HepG2 (cell line): ENCODE data around the gene FMNL2. TPM values are rescaled to one million over a fixed set of nuclear protein-coding genes. Genes with fewer than 3 reads are reported as not detected.

Source experiments
- ATF7-NPFF ChIP-seq: sonication (generic); formaldehyde crosslinking; IDR thresholded peaks from 2 replicates; pipeline ENCODE4 v1.8.1; 2023; ENCODE audit warnings: mild to moderate bottlenecking, low read depth, missing genetic modification reagents, moderate library complexity
- CREB1 ChIP-seq, 2 experiments: fragments of 450-650 bp in 1 of 2; IDR thresholded peaks; 2 replicates each; pipeline ENCODE4 v1.6.1; 2016 to 2017; ENCODE audit warnings: control low read depth in 1 of 2, mild to moderate bottlenecking in 1 of 2, missing compliant biosample characterization in 1 of 2, missing genetic modification characterization in 1 of 2
- DZIP1 ChIP-seq: sonication (generic); formaldehyde crosslinking; IDR thresholded peaks from 2 replicates; pipeline ENCODE4 v1.5.0; 2020; ENCODE audit warnings: mild to moderate bottlenecking, missing genetic modification reagents
- EP300 ChIP-seq, 3 experiments: sonication (generic) in 1 of 3; formaldehyde crosslinking in 1 of 3; IDR thresholded peaks; 2 replicates each; pipeline versions ENCODE4 v1.5.1 to v1.6.1; 2011 to 2020; ENCODE audit warnings: low read depth in 2 of 3, low read length in 2 of 3, borderline replicate concordance in 1 of 3, improper control_type of control experiment in 1 of 3, mild to moderate bottlenecking in 1 of 3, missing genetic modification reagents in 1 of 3, moderate library complexity in 1 of 3
- FOSL2 ChIP-seq: sonication (generic); formaldehyde crosslinking; IDR thresholded peaks from 2 replicates; pipeline ENCODE4 v1.4.0; 2020; ENCODE audit warnings: missing genetic modification reagents
- GMEB2 ChIP-seq: IDR thresholded peaks from 2 replicates; pipeline ENCODE4 v1.6.1; 2016; ENCODE audit warnings: missing biosample characterization, missing genetic modification reagents, low read depth
- GTF3A ChIP-seq: sonication (generic); formaldehyde crosslinking; conservative IDR thresholded peaks from 2 replicates; pipeline ENCODE4 v1.4.0; 2020; ENCODE audit warnings: mild to moderate bottlenecking, missing genetic modification reagents
- ISL2 ChIP-seq: sonication (generic); formaldehyde crosslinking; IDR thresholded peaks from 2 replicates; pipeline ENCODE4 v1.5.0; 2020; ENCODE audit warnings: missing genetic modification reagents
- KMT2A ChIP-seq: sonication (generic); formaldehyde crosslinking; IDR thresholded peaks from 2 replicates; pipeline ENCODE4 v1.4.0; 2020; ENCODE audit warnings: missing genetic modification reagents
- NR2F6 ChIP-seq, 2 experiments: IDR thresholded peaks; 2 replicates each; pipeline ENCODE4 v1.6.1; 2016; ENCODE audit warnings: antibody characterized with exemption in 1 of 2, mild to moderate bottlenecking in 1 of 2
- SALL2 ChIP-seq: sonication (generic); formaldehyde crosslinking; IDR thresholded peaks from 2 replicates; pipeline ENCODE4 v1.8.1; 2023; ENCODE audit warnings: mild to moderate bottlenecking, missing genetic modification reagents, inconsistent platforms
- SAP130 ChIP-seq: IDR thresholded peaks from 2 replicates; pipeline ENCODE4 v1.6.1; 2016; ENCODE audit warnings: low read depth
- SKIL ChIP-seq: sonication (generic); formaldehyde crosslinking; IDR thresholded peaks from 2 replicates; pipeline ENCODE4 v1.8.0; 2022; ENCODE audit warnings: missing genetic modification reagents, mild to moderate bottlenecking, moderate library complexity, borderline replicate concordance
- SOX13 ChIP-seq, 3 experiments: fragments of 450-650 bp in 1 of 3; sonication (generic) in 1 of 3; formaldehyde crosslinking in 1 of 3; IDR thresholded peaks in 2 of 3; conservative IDR thresholded peaks in 1 of 3; 2 replicates each; pipeline versions ENCODE4 v1.5.0 to v1.6.1; 2016 to 2020; ENCODE audit warnings: antibody characterized with exemption in 1 of 3, mild to moderate bottlenecking in 1 of 3, missing compliant biosample characterization in 1 of 3, missing genetic modification reagents in 1 of 3, moderate library complexity in 1 of 3
- ZC3H4 ChIP-seq: sonication (generic); formaldehyde crosslinking; IDR thresholded peaks from 2 replicates; pipeline ENCODE4 v1.4.0; 2020; ENCODE audit warnings: missing genetic modification reagents, borderline replicate concordance
- ZKSCAN8 ChIP-seq: IDR thresholded peaks from 2 replicates; pipeline ENCODE4 v1.6.1; 2016; ENCODE audit warnings: borderline replicate concordance, missing genetic modification reagents, missing compliant biosample characterization
- ZNF24 ChIP-seq: fragments of 450-650 bp; IDR thresholded peaks from 2 replicates; pipeline ENCODE4 v1.6.1; 2017; ENCODE audit warnings: antibody characterized with exemption, mild to moderate bottlenecking
- polyA plus RNA-seq, 8 experiments: library from polyadenylated mRNA; depleted of rRNA in 3 of 8; stranded (reverse) in 7 of 8; unstranded in 1 of 8; fragments of >200 nt; fragmentation: Illumina TruSeq in 4 of 8; extraction: Trizol in 4 of 8; gene quantifications; 2 replicates each; pipeline versions ENCODE4 v1.2.1 to v1.2.3, GENCODE V29; 2011 to 2016; ENCODE audit warnings: low read depth in 4 of 8, missing spikeins in 1 of 8, mixed read lengths in 1 of 8; ENCODE audit not compliant: insufficient read depth in 1 of 8
- total RNA-seq, 5 experiments: library from RNA; depleted of rRNA; stranded (reverse); fragments of >200 nt; fragmentation: Illumina TruSeq; extraction: Trizol; gene quantifications; 2 replicates each; pipeline ENCODE4 v1.2.3, GENCODE V29; 2016; ENCODE audit warnings: low read depth in 1 of 5
- TF ChIP-seq, protein P1 (sequence below): IDR thresholded peaks from 2 replicates; pipeline ENCODE4 v1.4.0; 2020; ENCODE audit warnings: mild to moderate bottlenecking, missing genetic modification reagents

The FMNL2 gene
- total and polyA plus RNA-seq, 2 of the 13 experiments (the other 11 are each of a cell fraction or from before 2014, with no cell fraction given): 66.5 to 67.7 TPM

DNA sequence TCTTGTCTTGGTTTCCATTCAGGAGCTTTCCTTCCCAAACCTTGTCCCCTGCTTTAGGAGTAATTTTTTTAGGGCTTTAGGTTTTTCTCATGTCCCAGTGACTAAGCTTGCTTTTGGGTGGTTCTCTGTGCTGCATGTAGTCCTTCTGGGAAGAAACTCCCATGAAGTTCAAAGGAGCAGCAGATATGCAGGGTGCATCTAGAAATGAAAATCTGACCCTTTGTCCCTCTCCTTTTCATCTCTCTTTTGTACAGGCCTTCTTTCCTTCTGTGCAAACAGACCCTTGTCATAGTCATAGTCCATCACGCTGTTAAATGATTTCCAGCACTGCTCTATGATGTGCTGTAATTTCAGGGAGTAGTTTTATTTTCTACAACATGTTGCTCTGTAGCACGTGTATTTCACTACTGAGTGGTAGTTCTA is 20.4 kb downstream of the FMNL2 start (continued):
- TF ChIP-seq SALL2 (CRISPR knock-in tag): no peak
- TF ChIP-seq DZIP1 (CRISPR knock-in tag): no peak
- peak; percentile 72 for TF ChIP-seq ISL2
- no peak for TF ChIP-seq ATF7-NPFF
- TF ChIP-seq CREB1 (IDR thresholded peaks at IDR 0.05): peak; percentile 10; the same call in 1 of the 2 replicates
- no peak for TF ChIP-seq CREB1 (CRISPR knock-in tag; IDR thresholded peaks at IDR 0.05)
- no peak for TF ChIP-seq GMEB2 (CRISPR knock-in tag)
- TF ChIP-seq SAP130 (CRISPR knock-in tag): peak; percentile 51
- TF ChIP-seq, protein P1, sequence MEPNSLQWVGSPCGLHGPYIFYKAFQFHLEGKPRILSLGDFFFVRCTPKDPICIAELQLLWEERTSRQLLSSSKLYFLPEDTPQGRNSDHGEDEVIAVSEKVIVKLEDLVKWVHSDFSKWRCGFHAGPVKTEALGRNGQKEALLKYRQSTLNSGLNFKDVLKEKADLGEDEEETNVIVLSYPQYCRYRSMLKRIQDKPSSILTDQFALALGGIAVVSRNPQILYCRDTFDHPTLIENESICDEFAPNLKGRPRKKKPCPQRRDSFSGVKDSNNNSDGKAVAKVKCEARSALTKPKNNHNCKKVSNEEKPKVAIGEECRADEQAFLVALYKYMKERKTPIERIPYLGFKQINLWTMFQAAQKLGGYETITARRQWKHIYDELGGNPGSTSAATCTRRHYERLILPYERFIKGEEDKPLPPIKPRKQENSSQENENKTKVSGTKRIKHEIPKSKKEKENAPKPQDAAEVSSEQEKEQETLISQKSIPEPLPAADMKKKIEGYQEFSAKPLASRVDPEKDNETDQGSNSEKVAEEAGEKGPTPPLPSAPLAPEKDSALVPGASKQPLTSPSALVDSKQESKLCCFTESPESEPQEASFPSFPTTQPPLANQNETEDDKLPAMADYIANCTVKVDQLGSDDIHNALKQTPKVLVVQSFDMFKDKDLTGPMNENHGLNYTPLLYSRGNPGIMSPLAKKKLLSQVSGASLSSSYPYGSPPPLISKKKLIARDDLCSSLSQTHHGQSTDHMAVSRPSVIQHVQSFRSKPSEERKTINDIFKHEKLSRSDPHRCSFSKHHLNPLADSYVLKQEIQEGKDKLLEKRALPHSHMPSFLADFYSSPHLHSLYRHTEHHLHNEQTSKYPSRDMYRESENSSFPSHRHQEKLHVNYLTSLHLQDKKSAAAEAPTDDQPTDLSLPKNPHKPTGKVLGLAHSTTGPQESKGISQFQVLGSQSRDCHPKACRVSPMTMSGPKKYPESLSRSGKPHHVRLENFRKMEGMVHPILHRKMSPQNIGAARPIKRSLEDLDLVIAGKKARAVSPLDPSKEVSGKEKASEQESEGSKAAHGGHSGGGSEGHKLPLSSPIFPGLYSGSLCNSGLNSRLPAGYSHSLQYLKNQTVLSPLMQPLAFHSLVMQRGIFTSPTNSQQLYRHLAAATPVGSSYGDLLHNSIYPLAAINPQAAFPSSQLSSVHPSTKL (CRISPR knock-in tag): peak; percentile 85
- peak; percentile 81 for TF ChIP-seq NR2F6 (IDR thresholded peaks at IDR 0.05)
- TF ChIP-seq NR2F6 (CRISPR knock-in tag; IDR thresholded peaks at IDR 0.05): peak; percentile 82
- TF ChIP-seq EP300 (IDR thresholded peaks at IDR 0.05; ENCODE audit: low read depth in 2 of 2, low read length in 2 of 2): peak in 1 of 2 experiments; percentile 79; a peak in 2 of 4 replicates
- 0 out of 2 replicates have a peak, but pooled peaks have one; percentile 56 for TF ChIP-seq EP300 (CRISPR knock-in tag; IDR thresholded peaks at IDR 0.05; ENCODE audit: borderline replicate concordance)
- TF ChIP-seq SOX13 (IDR thresholded peaks at IDR 0.05): peak; percentile 76
- peak in 1 of 2 experiments; percentile 93; a peak in 2 of 4 replicates for TF ChIP-seq SOX13 (CRISPR knock-in tag; conservative IDR thresholded peaks at IDR 0.05 in 1 of 2, IDR thresholded peaks at IDR 0.05 in 1 of 2)
- TF ChIP-seq ZNF24: 0 out of 2 replicates have a peak, but pooled peaks have one; percentile 47
- no peak for TF ChIP-seq GTF3A (CRISPR knock-in tag)
- 0 out of 2 replicates have a peak, but pooled peaks have one; percentile 40 for TF ChIP-seq ZKSCAN8 (CRISPR knock-in tag)
- TF ChIP-seq FOSL2: peak; percentile 32; the same call in 1 of the 2 replicates
- no peak for TF ChIP-seq SKIL (CRISPR knock-in tag)
- 0 out of 2 replicates have a peak, but pooled peaks have one; percentile 34 for TF ChIP-seq KMT2A
- no peak for TF ChIP-seq ZC3H4 (CRISPR knock-in tag)
